ENCODE data around the gene SBF1.
"Not testable (repeated sequence)": the region's sequence is repeated elsewhere in the genome, so short reads cannot be mapped to it uniquely, and the experiment has no call there.

DNA sequence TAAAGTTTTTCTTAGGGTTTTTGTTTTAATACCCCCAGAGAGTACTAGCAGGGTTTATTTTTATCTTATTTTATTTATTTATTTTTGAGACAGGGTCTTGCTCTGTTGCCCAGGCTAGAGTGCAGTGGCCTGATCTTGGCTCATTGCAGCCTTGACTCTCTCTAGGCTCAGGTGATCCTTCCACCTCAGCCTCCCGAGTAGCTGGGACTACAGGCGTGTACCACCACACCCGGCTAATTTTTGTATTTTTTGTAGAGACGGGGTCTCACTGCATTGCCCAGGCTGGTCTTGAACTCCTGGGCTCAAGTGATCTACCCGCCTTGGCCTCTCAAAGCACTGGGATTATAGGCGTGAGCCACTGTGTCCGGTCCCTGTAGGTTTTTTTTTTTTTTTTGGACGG is 45.3 kb upstream of the SBF1 start:
- TF ChIP-seq EZH2 (IDR thresholded peaks at IDR 0.05; ENCODE audit: low read length, missing control alignments), result not testable (repeated sequence)
- TF ChIP-seq, protein P1, sequence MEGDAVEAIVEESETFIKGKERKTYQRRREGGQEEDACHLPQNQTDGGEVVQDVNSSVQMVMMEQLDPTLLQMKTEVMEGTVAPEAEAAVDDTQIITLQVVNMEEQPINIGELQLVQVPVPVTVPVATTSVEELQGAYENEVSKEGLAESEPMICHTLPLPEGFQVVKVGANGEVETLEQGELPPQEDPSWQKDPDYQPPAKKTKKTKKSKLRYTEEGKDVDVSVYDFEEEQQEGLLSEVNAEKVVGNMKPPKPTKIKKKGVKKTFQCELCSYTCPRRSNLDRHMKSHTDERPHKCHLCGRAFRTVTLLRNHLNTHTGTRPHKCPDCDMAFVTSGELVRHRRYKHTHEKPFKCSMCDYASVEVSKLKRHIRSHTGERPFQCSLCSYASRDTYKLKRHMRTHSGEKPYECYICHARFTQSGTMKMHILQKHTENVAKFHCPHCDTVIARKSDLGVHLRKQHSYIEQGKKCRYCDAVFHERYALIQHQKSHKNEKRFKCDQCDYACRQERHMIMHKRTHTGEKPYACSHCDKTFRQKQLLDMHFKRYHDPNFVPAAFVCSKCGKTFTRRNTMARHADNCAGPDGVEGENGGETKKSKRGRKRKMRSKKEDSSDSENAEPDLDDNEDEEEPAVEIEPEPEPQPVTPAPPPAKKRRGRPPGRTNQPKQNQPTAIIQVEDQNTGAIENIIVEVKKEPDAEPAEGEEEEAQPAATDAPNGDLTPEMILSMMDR (conservative IDR thresholded peaks at IDR 0.05 in 1 of 2, IDR thresholded peaks at IDR 0.05 in 1 of 2; ENCODE audit: low read depth in 1 of 2, low read length in 2 of 2), result not testable (repeated sequence)
